Measurements from ENCODE around the gene FAM50B.

The FAM50B gene

GRCh38 chr6:3836566-3836965, 12.6 kb upstream of the FAM50B start:
- H3K36me3 ChIP-seq (ENCODE audit: control insufficient read depth in 2 of 2, insufficient read depth in 1 of 2, low read length in 2 of 2): no peaks in the 10 kb centered on the region
- CTCF ChIA-PET: interaction anchor here (0.6 to 2.4 kb wide), 3 partner anchors 12 to 201 kb away, joined by 3 to 16 read pairs (median 6); partner anchors contain the start of gene FAM50B
- no peak overlapping the region for H3K4me3 ChIP-seq (ENCODE audit: low read depth, low read length)

DNA sequence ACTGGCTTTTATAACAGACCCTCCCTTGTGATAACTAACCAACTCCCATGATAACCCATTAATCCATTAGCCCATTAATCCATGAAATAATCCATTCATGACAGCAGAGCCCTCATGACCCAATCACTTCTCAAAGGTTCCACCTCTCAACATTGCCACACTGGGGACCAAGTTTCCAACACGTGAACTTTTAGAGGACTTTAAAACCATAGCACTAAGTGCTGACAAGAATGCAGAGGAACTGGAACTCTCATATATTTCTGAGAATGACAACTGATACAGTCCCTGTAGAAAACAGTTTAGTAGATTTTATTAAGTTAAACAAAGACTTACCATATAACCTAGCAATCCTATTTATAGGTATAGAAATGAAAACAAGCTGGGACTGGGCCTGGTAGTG, 11.4 kb upstream of the FAM50B start:
- ChIA-PET POLR2A (no interaction called here), CTCF (interaction anchor here (0.6 to 0.7 kb wide), 2 partner anchors 106 to 136 kb away, joined by 3 read pairs; no protein-coding TSS in a partner anchor)
- TF ChIP-seq ZNF501 (tag by site-specific recombination; IDR thresholded peaks at IDR 0.05) (no peak), ZNF658 (tag by site-specific recombination; IDR thresholded peaks at IDR 0.05) (no peak), ZBTB1 (tag by site-specific recombination; IDR thresholded peaks at IDR 0.05) (no peak), ZNF146 (tag by site-specific recombination; IDR thresholded peaks at IDR 0.05) (no peak), FEZF1 (tag by site-specific recombination; IDR thresholded peaks at IDR 0.05) (no peak), ZNF19 (tag by site-specific recombination; IDR thresholded peaks at IDR 0.05; ENCODE audit: low read depth) (no peak), ZNF169 (tag by site-specific recombination; IDR thresholded peaks at IDR 0.05) (no peak), ZNF10 (tag by site-specific recombination; IDR thresholded peaks at IDR 0.05) (no peak), TRIM28 (IDR thresholded peaks at IDR 0.05; ENCODE audit: borderline replicate concordance, low read length) (no peak), ZXDB (tag by site-specific recombination; IDR thresholded peaks at IDR 0.05) (no peak), IKZF3 (tag by site-specific recombination; IDR thresholded peaks at IDR 0.05) (no peak), ZNF777 (tag by site-specific recombination; IDR thresholded peaks at IDR 0.05; ENCODE audit: borderline replicate concordance) (no peak), ZNF221 (tag by site-specific recombination; IDR thresholded peaks at IDR 0.05; ENCODE audit: borderline replicate concordance) (no peak), ZNF621 (tag by site-specific recombination; IDR thresholded peaks at IDR 0.05) (no peak), SP3 (tag by site-specific recombination; IDR thresholded peaks at IDR 0.05) (no peak)
- TF ChIP-seq, protein P1, sequence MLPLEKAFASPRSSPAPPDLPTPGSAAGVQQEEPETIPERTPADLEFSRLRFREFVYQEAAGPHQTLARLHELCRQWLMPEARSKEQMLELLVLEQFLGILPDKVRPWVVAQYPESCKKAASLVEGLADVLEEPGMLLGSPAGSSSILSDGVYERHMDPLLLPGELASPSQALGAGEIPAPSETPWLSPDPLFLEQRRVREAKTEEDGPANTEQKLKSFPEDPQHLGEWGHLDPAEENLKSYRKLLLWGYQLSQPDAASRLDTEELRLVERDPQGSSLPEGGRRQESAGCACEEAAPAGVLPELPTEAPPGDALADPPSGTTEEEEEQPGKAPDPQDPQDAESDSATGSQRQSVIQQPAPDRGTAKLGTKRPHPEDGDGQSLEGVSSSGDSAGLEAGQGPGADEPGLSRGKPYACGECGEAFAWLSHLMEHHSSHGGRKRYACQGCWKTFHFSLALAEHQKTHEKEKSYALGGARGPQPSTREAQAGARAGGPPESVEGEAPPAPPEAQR (tag by site-specific recombination; IDR thresholded peaks at IDR 0.05): no peak
- TF ChIP-seq, protein P2, sequence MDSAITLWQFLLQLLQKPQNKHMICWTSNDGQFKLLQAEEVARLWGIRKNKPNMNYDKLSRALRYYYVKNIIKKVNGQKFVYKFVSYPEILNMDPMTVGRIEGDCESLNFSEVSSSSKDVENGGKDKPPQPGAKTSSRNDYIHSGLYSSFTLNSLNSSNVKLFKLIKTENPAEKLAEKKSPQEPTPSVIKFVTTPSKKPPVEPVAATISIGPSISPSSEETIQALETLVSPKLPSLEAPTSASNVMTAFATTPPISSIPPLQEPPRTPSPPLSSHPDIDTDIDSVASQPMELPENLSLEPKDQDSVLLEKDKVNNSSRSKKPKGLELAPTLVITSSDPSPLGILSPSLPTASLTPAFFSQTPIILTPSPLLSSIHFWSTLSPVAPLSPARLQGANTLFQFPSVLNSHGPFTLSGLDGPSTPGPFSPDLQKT (IDR thresholded peaks at IDR 0.05; ENCODE audit: borderline replicate concordance, low read depth, low read length): no peak
- Histone ChIP-seq H3K4me1 (ENCODE audit: control insufficient read depth, insufficient read depth, low read length) (peaks cover 6% of the 10 kb centered on the region), H3K27ac (ENCODE audit: extremely low read depth, low read depth, low read length) (no peak overlapping the region), H3K9me3 (ENCODE audit: control insufficient read depth, insufficient read depth, low read depth, low read length) (no peaks in the 10 kb centered on the region), H3K36me3 (ENCODE audit: control insufficient read depth in 2 of 2, insufficient read depth in 1 of 2, low read length in 2 of 2) (no peaks in the 10 kb centered on the region), H3K4me3 (ENCODE audit: low read depth, low read length) (no peak overlapping the region)

More at GRCh38 chr6:3836566-3836965, 12.6 kb upstream of the FAM50B start:
- POLR2A ChIA-PET: no interaction called here
- peaks cover 6% of the 10 kb centered on the region for H3K4me1 ChIP-seq (ENCODE audit: control insufficient read depth, insufficient read depth, low read length)
- no peak overlapping the region for H3K27ac ChIP-seq (ENCODE audit: extremely low read depth, low read depth, low read length)
- no peaks in the 10 kb centered on the region for H3K9me3 ChIP-seq (ENCODE audit: control insufficient read depth, insufficient read depth, low read depth, low read length)
- TF ChIP-seq ZNF704 (tag by site-specific recombination; IDR thresholded peaks at IDR 0.05) (no peak), PRDM4 (tag by site-specific recombination; IDR thresholded peaks at IDR 0.05) (no peak), SETDB1 (IDR thresholded peaks at IDR 0.05; ENCODE audit: insufficient read length, low read length) (no peak)
- TF ChIP-seq, protein P3, sequence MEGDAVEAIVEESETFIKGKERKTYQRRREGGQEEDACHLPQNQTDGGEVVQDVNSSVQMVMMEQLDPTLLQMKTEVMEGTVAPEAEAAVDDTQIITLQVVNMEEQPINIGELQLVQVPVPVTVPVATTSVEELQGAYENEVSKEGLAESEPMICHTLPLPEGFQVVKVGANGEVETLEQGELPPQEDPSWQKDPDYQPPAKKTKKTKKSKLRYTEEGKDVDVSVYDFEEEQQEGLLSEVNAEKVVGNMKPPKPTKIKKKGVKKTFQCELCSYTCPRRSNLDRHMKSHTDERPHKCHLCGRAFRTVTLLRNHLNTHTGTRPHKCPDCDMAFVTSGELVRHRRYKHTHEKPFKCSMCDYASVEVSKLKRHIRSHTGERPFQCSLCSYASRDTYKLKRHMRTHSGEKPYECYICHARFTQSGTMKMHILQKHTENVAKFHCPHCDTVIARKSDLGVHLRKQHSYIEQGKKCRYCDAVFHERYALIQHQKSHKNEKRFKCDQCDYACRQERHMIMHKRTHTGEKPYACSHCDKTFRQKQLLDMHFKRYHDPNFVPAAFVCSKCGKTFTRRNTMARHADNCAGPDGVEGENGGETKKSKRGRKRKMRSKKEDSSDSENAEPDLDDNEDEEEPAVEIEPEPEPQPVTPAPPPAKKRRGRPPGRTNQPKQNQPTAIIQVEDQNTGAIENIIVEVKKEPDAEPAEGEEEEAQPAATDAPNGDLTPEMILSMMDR (tag by site-specific recombination; IDR thresholded peaks at IDR 0.05): no peak
- TF ChIP-seq, protein P4, sequence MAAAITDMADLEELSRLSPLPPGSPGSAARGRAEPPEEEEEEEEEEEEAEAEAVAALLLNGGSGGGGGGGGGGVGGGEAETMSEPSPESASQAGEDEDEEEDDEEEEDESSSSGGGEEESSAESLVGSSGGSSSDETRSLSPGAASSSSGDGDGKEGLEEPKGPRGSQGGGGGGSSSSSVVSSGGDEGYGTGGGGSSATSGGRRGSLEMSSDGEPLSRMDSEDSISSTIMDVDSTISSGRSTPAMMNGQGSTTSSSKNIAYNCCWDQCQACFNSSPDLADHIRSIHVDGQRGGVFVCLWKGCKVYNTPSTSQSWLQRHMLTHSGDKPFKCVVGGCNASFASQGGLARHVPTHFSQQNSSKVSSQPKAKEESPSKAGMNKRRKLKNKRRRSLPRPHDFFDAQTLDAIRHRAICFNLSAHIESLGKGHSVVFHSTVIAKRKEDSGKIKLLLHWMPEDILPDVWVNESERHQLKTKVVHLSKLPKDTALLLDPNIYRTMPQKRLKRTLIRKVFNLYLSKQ (tag by site-specific recombination; IDR thresholded peaks at IDR 0.05; ENCODE audit: borderline replicate concordance): no peak
